ENCODE results near the gene TCF12.

TCF12 gene

GRCh38 chr15:56939257-56939656, 20.8 kb downstream of the TCF12 start:
- Histone ChIP-seq H3K27ac (replicated peaks) (no peak overlapping the region), H3K4me3 (replicated peaks; ENCODE audit: insufficient read depth, low read length) (no peak overlapping the region), H3K27me3 (ENCODE audit: insufficient read depth, poor library complexity, severe bottlenecking) (no peaks in the 10 kb centered on the region)
- no peak for DNase-seq (ENCODE audit: low read depth in 1 of 2, low spot score in 1 of 2)
- TF ChIP-seq REST (IDR thresholded peaks at IDR 0.05; ENCODE audit: insufficient replicate concordance, low read depth) (no peak), GABPA (IDR thresholded peaks at IDR 0.05; ENCODE audit: low read depth) (no peak), POLR2AphosphoS5 (IDR thresholded peaks at IDR 0.05; ENCODE audit: low read depth) (no peak), SPI1 (IDR thresholded peaks at IDR 0.05; ENCODE audit: borderline replicate concordance, low read depth) (no peak), CTCF (IDR thresholded peaks at IDR 0.05; ENCODE audit: insufficient read depth, low read length) (no peak)

GRCh38 chr15:56940388-56940787, 21.9 kb downstream of the TCF12 start:
- Histone ChIP-seq H3K4me3 (replicated peaks; ENCODE audit: insufficient read depth, low read length) (no peak overlapping the region), H3K27me3 (ENCODE audit: insufficient read depth, poor library complexity, severe bottlenecking) (no peaks in the 10 kb centered on the region), H3K27ac (replicated peaks) (no peak overlapping the region)
- no peak for DNase-seq (ENCODE audit: low read depth in 1 of 2, low spot score in 1 of 2)
- TF ChIP-seq CTCF (IDR thresholded peaks at IDR 0.05; ENCODE audit: insufficient read depth, low read length) (no peak), GABPA (IDR thresholded peaks at IDR 0.05; ENCODE audit: low read depth) (no peak), POLR2AphosphoS5 (IDR thresholded peaks at IDR 0.05; ENCODE audit: low read depth) (no peak), SPI1 (IDR thresholded peaks at IDR 0.05; ENCODE audit: borderline replicate concordance, low read depth) (no peak), REST (IDR thresholded peaks at IDR 0.05; ENCODE audit: insufficient replicate concordance, low read depth) (no peak)

- DNase-seq (ENCODE audit: low read depth in 1 of 2, low spot score in 1 of 2): no peak
- H3K27ac ChIP-seq (replicated peaks): no peak overlapping the region
- H3K27me3 ChIP-seq (ENCODE audit: insufficient read depth, poor library complexity, severe bottlenecking): no peaks in the 10 kb centered on the region
- TF ChIP-seq GABPA (IDR thresholded peaks at IDR 0.05; ENCODE audit: low read depth) (no peak), POLR2AphosphoS5 (IDR thresholded peaks at IDR 0.05; ENCODE audit: low read depth) (no peak)
- H3K4me3 ChIP-seq (replicated peaks; ENCODE audit: insufficient read depth, low read length): no peak overlapping the region
Measured at GRCh38 chr15:56942118-56942517, 23.7 kb downstream of the TCF12 start.

GRCh38 chr15:56943403-56943802, 25.0 kb downstream of the TCF12 start:
- Histone ChIP-seq H3K27ac (replicated peaks) (no peak overlapping the region), H3K27me3 (ENCODE audit: insufficient read depth, poor library complexity, severe bottlenecking) (no peaks in the 10 kb centered on the region), H3K4me3 (replicated peaks; ENCODE audit: insufficient read depth, low read length) (no peak overlapping the region)
- no peak for TF ChIP-seq POLR2AphosphoS5 (IDR thresholded peaks at IDR 0.05; ENCODE audit: low read depth)
- no peak for TF ChIP-seq SPI1 (IDR thresholded peaks at IDR 0.05; ENCODE audit: borderline replicate concordance, low read depth)
- no peak for TF ChIP-seq CTCF (IDR thresholded peaks at IDR 0.05; ENCODE audit: insufficient read depth, low read length)
- TF ChIP-seq GABPA (IDR thresholded peaks at IDR 0.05; ENCODE audit: low read depth): no peak
- TF ChIP-seq REST (IDR thresholded peaks at IDR 0.05; ENCODE audit: insufficient replicate concordance, low read depth): no peak
- no peak for DNase-seq (ENCODE audit: low read depth in 1 of 2, low spot score in 1 of 2)

Measured in HL-60 (cell line).